WTC11 (cell line): ENCODE measurements around the gene CA10. TPM values are rescaled to one million over a fixed set of nuclear protein-coding genes. Genes with fewer than 3 reads are reported as not detected.

Experiments
- ATAC-seq: fragments of 200-7000 bp; cut with Tn5 transposase; 2 replicates; pipeline ENCODE4 v1.10.0; 2021; ENCODE audit warnings: mild to moderate bottlenecking, moderate library complexity
- CTCF ChIA-PET: fragments of 300-600 bp; sonication (Branson Sonifier 250); formaldehyde crosslinking; loops from one replicate; lab custom pipeline; 2021; ENCODE audit warnings: antibody characterized with exemption; lab: Charles Lee
- POLR2A ChIA-PET: fragments of 350-600 bp; sonication (Branson Sonifier 250); formaldehyde crosslinking; loops from one replicate; lab custom pipeline; 2021; ENCODE audit warnings: antibody characterized with exemption; lab: Charles Lee
- DNase-seq: peaks from one replicate; pipeline ENCODE4 v3.0.0; 2021; ENCODE audit warnings: low spot score
- H3K27ac Mint-ChIP-seq: 2 replicates; pipeline ENCODE4 v1.8.0; 2021; ENCODE audit warnings: mixed read lengths
- H3K27me3 Mint-ChIP-seq: 2 replicates; pipeline ENCODE4 v1.8.0; 2021; ENCODE audit warnings: low read depth, mild to moderate bottlenecking, moderate library complexity, mixed read lengths
- H3K36me3 Mint-ChIP-seq: 2 replicates; pipeline ENCODE4 v1.8.0; 2021; ENCODE audit warnings: mixed read lengths
- H3K4me1 Mint-ChIP-seq: 2 replicates; pipeline ENCODE4 v1.8.0; 2022; ENCODE audit warnings: mixed read lengths
- H3K4me3 Mint-ChIP-seq: 2 replicates; pipeline ENCODE4 v1.8.0; 2021; ENCODE audit warnings: mild to moderate bottlenecking, moderate library complexity, mixed read lengths
- H3K9me3 Mint-ChIP-seq: 2 replicates; pipeline ENCODE4 v1.8.0; 2021; ENCODE audit warnings: mixed read lengths
- ARID4B ChIP-seq: sonication (generic); formaldehyde crosslinking; IDR thresholded peaks from 2 replicates; pipeline ENCODE4 v1.8.0; 2023; ENCODE audit warnings: missing genetic modification reagents, mild to moderate bottlenecking, borderline replicate concordance
- CDX4 ChIP-seq: fragments of 250-450 bp; sonication (Bioruptor Pico); IDR thresholded peaks from 2 replicates; pipeline ENCODE4 v1.9.0; 2021; ENCODE audit warnings: moderate library complexity, mild to moderate bottlenecking, inconsistent platforms, borderline replicate concordance
- ETV6 ChIP-seq: sonication (generic); formaldehyde crosslinking; IDR thresholded peaks from 2 replicates; pipeline ENCODE4 v1.8.1; 2022; ENCODE audit warnings: mild to moderate bottlenecking, missing genetic modification reagents
- FOXK1 ChIP-seq: sonication (generic); formaldehyde crosslinking; IDR thresholded peaks from 2 replicates; pipeline ENCODE4 v1.8.0; 2022; ENCODE audit warnings: mild to moderate bottlenecking, moderate library complexity, missing genetic modification reagents
- JAZF1 ChIP-seq: fragments of 250-450 bp; sonication (Bioruptor Pico); IDR thresholded peaks from 2 replicates; pipeline ENCODE4 v1.9.0; 2021; ENCODE audit warnings: moderate library complexity, mild to moderate bottlenecking, inconsistent platforms
- JUN ChIP-seq: sonication (generic); formaldehyde crosslinking; IDR thresholded peaks from 2 replicates; pipeline ENCODE4 v1.8.0; 2023; ENCODE audit warnings: mild to moderate bottlenecking, missing genetic modification reagents
- MAX ChIP-seq: sonication (generic); formaldehyde crosslinking; IDR thresholded peaks from 2 replicates; pipeline ENCODE4 v1.8.0; 2022; ENCODE audit warnings: mild to moderate bottlenecking, missing genetic modification reagents
- MXD4 ChIP-seq: fragments of 250-450 bp; sonication (Bioruptor Pico); IDR thresholded peaks from 2 replicates; pipeline ENCODE4 v1.8.0; 2021; ENCODE audit warnings: mild to moderate bottlenecking, moderate library complexity, borderline replicate concordance
- OVOL2 ChIP-seq: fragments of 250-450 bp; sonication (Bioruptor Pico); IDR thresholded peaks from 2 replicates; pipeline ENCODE4 v1.9.0; 2021; ENCODE audit warnings: mild to moderate bottlenecking, borderline replicate concordance
- PRDM15 ChIP-seq: sonication (generic); formaldehyde crosslinking; IDR thresholded peaks from 2 replicates; pipeline ENCODE4 v1.8.0; 2022; ENCODE audit warnings: missing genetic modification reagents
- PREB ChIP-seq: sonication (generic); formaldehyde crosslinking; IDR thresholded peaks from 2 replicates; pipeline ENCODE4 v1.8.1; 2022; ENCODE audit warnings: mild to moderate bottlenecking, missing genetic modification reagents, moderate library complexity, borderline replicate concordance
- SMAD3 ChIP-seq: sonication (generic); formaldehyde crosslinking; IDR thresholded peaks from 2 replicates; pipeline ENCODE4 v1.8.0; 2022; ENCODE audit warnings: missing genetic modification reagents, mild to moderate bottlenecking, borderline replicate concordance
- TP53 ChIP-seq: sonication (generic); formaldehyde crosslinking; IDR thresholded peaks from 2 replicates; pipeline ENCODE4 v1.8.1; 2023; ENCODE audit warnings: mild to moderate bottlenecking, missing genetic modification reagents
- USF1 ChIP-seq: sonication (generic); formaldehyde crosslinking; IDR thresholded peaks from 2 replicates; pipeline ENCODE4 v1.8.0; 2022; ENCODE audit warnings: mild to moderate bottlenecking, missing genetic modification reagents
- ZMAT4 ChIP-seq: fragments of 250-450 bp; sonication (Bioruptor Pico); IDR thresholded peaks from 2 replicates; pipeline ENCODE4 v1.9.0; 2021; ENCODE audit warnings: mild to moderate bottlenecking
- ZNF219 ChIP-seq: sonication (generic); formaldehyde crosslinking; IDR thresholded peaks from 2 replicates; pipeline ENCODE4 v1.8.0; 2023; ENCODE audit warnings: missing genetic modification reagents, mild to moderate bottlenecking, borderline replicate concordance
- ZNF416 ChIP-seq: fragments of 250-450 bp; sonication (Bioruptor Pico); IDR thresholded peaks from 2 replicates; pipeline ENCODE4 v1.9.0; 2021; ENCODE audit warnings: mild to moderate bottlenecking, inconsistent platforms
- total RNA-seq: library from RNA; stranded (reverse); gene quantifications from 3 replicates; pipeline ENCODE4 v1.2.3, GENCODE V29; 2021

Gene CA10
- total RNA-seq, 1 experiment from 2014 or later: 0.90 TPM

- no peak for TF ChIP-seq ZNF219 (CRISPR knock-in tag)
- no peak for TF ChIP-seq FOXK1 (CRISPR knock-in tag)
- no peak for TF ChIP-seq ETV6 (CRISPR knock-in tag)
- no peak for TF ChIP-seq PRDM15
- TF ChIP-seq ZMAT4: no peak
- no peak for TF ChIP-seq MXD4 (CRISPR knock-in tag)
- no peak for TF ChIP-seq PREB (CRISPR knock-in tag)
- no peak for TF ChIP-seq ARID4B (CRISPR knock-in tag)
- TF ChIP-seq MAX: no peak
- TF ChIP-seq ZNF416: no peak
- no peak for TF ChIP-seq JUN (CRISPR knock-in tag)
These were observed 388.3 kb downstream of the CA10 start (continued) for GRCh38 chr17:51770027-51770759.

- Mint-ChIP-seq H3K4me1 (no peaks in the 10 kb centered on the region), H3K4me3 (no peak overlapping the region), H3K27me3 (no peaks in the 10 kb centered on the region), H3K9me3 (peaks cover 70% of the 10 kb centered on the region), H3K36me3 (peaks cover 39% of the 10 kb centered on the region), H3K27ac (no peak overlapping the region)
- POLR2A ChIA-PET: no interaction called here
- ATAC-seq: no peak
- TF ChIP-seq SMAD3 (CRISPR knock-in tag) (no peak), CDX4 (CRISPR knock-in tag) (no peak), TP53 (CRISPR knock-in tag) (no peak), USF1 (CRISPR knock-in tag) (no peak), JAZF1 (CRISPR knock-in tag) (no peak), OVOL2 (no peak)
- TF ChIP-seq, all 79 proteins: peak for 0
- CTCF ChIA-PET: no interaction called here
- no peak for DNase-seq
These were observed 389.3 kb downstream of the CA10 start for GRCh38 chr17:51769231-51769630.
